Endothelial cell of umbilical vein (primary cell): ENCODE measurements around the gene ELOVL5. TPM values are rescaled to one million over a fixed set of nuclear protein-coding genes. Genes with fewer than 3 reads are reported as not detected.
A peak's percentile ranks its signal among the peaks of the same experiment; 100 is the strongest.

Experiments
- BruUV-seq: library from RNA; stranded (reverse); fragments of 400-500 nt; replicated peaks from 2 replicates; lab custom pipeline; 2021; lab: Mats Ljungman, UMichigan
- CTCF ChIA-PET: fragments of 300-600, 350-600 bp; sonication (Branson Sonifier 250); formaldehyde crosslinking; loops from one replicate; lab custom pipeline; 2021; ENCODE audit warnings: antibody characterized with exemption, inconsistent platforms; lab: Charles Lee
- POLR2A ChIA-PET: fragments of 300-600, 350-600 bp; sonication (Branson Sonifier 250); formaldehyde crosslinking; loops from one replicate; lab custom pipeline; 2021; ENCODE audit warnings: antibody characterized with exemption, inconsistent platforms; lab: Charles Lee
- DNase-seq: peaks from one replicate; pipeline ENCODE4 v3.0.0-alpha.2; 2011; ENCODE audit warnings: low read depth, low spot score
- FAIRE-seq: peaks from 2 replicates; lab custom pipeline; 2011; peaks lifted over from hg19 to GRCh38; lab: Jason Lieb, UNC
- H2AFZ ChIP-seq: 2 replicates; pipeline ENCODE4 v1.6.0; 2012; ENCODE audit warnings: low read depth, low read length, control low read depth, inconsistent platforms
- H3K27ac ChIP-seq: 2 replicates; pipeline ENCODE4 v1.5.1; 2011; ENCODE audit warnings: low read depth, mild to moderate bottlenecking, control low read depth, low read length, moderate library complexity; ENCODE audit not compliant: insufficient read depth
- H3K27me3 ChIP-seq, 2 experiments: 2 replicates each; pipeline versions ENCODE4 v1.6.0 to v1.6.1; 2011; ENCODE audit warnings: low read length in 2 of 2, mixed read lengths in 1 of 2; ENCODE audit not compliant: control insufficient read depth in 2 of 2, insufficient read depth in 2 of 2
- H3K36me3 ChIP-seq, 2 experiments: 2 replicates in 1 of 2; 3 replicates in 1 of 2; pipeline ENCODE4 v1.5.1; 2011; ENCODE audit warnings: low read length in 2 of 2, mild to moderate bottlenecking in 1 of 2, moderate library complexity in 1 of 2; ENCODE audit not compliant: control insufficient read depth in 2 of 2, insufficient read depth in 2 of 2; ENCODE audit errors: extremely low read depth in 1 of 2
- H3K4me1 ChIP-seq: 3 replicates; pipeline ENCODE4 v1.5.1; 2011; ENCODE audit warnings: mild to moderate bottlenecking, low read length; ENCODE audit not compliant: control insufficient read depth, insufficient read depth; ENCODE audit errors: extremely low read depth
- H3K4me2 ChIP-seq: 2 replicates; pipeline ENCODE4 v1.6.1; 2011; ENCODE audit warnings: low read length, control low read depth, mixed read lengths; ENCODE audit not compliant: insufficient read depth
- H3K4me3 ChIP-seq, 3 experiments: fragments of 200-600 bp in 1 of 3; sonication (generic), shearing (Covaris generic) in 1 of 3; replicated peaks in 1 of 3; 2 replicates each; pipeline ENCODE4 v1.5.1; 2011 to 2016; ENCODE audit warnings: control low read depth in 3 of 3, low read length in 3 of 3, mild to moderate bottlenecking in 2 of 3, inconsistent platforms in 1 of 3, low read depth in 1 of 3, moderate library complexity in 1 of 3; ENCODE audit not compliant: insufficient read depth in 1 of 3
- H3K79me2 ChIP-seq: 2 replicates; pipeline ENCODE4 v1.6.0; 2012; ENCODE audit warnings: low read length, inconsistent platforms; ENCODE audit not compliant: control insufficient read depth, insufficient read depth
- H3K9ac ChIP-seq: replicated peaks from 2 replicates; pipeline ENCODE3; 2011; ENCODE audit warnings: low read length, control low read depth; ENCODE audit not compliant: insufficient read depth; ENCODE audit errors: extremely low read depth
- H3K9me1 ChIP-seq: replicated peaks from 3 replicates; pipeline ENCODE4 v1.6.0; 2011; ENCODE audit warnings: mild to moderate bottlenecking, low read length; ENCODE audit not compliant: control insufficient read depth, insufficient read depth; ENCODE audit errors: extremely low read depth
- H3K9me3 ChIP-seq: replicated peaks from 2 replicates; pipeline ENCODE4 v1.5.1; 2012; ENCODE audit warnings: low read length, inconsistent platforms; ENCODE audit not compliant: control insufficient read depth, insufficient read depth
- H4K20me1 ChIP-seq: replicated peaks from 2 replicates; pipeline ENCODE3; 2011; ENCODE audit warnings: mild to moderate bottlenecking, low read length; ENCODE audit not compliant: control insufficient read depth, insufficient read depth; ENCODE audit errors: extremely low read depth
- CTCF ChIP-seq, 2 donors: IDR thresholded peaks; 1 replicate in 1 of 2; 2 replicates in 1 of 2; pipeline ENCODE4 v1.5.1; 2011; ENCODE audit warnings: low read length in 2 of 2, mild to moderate bottlenecking in 2 of 2, moderate library complexity in 2 of 2, control low read depth in 1 of 2, inconsistent platforms in 1 of 2, low read depth in 1 of 2; ENCODE audit not compliant: insufficient read depth in 1 of 2; ENCODE audit errors: extremely low read depth in 1 of 2
- EZH2 ChIP-seq: IDR thresholded peaks from 2 replicates; pipeline ENCODE4 v1.6.1; 2012; ENCODE audit warnings: borderline replicate concordance, low read depth, mild to moderate bottlenecking, moderate library complexity, low read length, inconsistent platforms; ENCODE audit not compliant: severe bottlenecking
- FOS ChIP-seq: IDR thresholded peaks from 2 replicates; pipeline ENCODE4 v1.6.1; 2011; ENCODE audit warnings: mild to moderate bottlenecking, low read length, moderate library complexity, borderline replicate concordance; ENCODE audit not compliant: insufficient read depth
- GATA2 ChIP-seq: IDR thresholded peaks from 2 replicates; pipeline ENCODE4 v1.7.0; 2011; ENCODE audit warnings: low read depth, mild to moderate bottlenecking, moderate library complexity, mixed read lengths, low read length; ENCODE audit not compliant: insufficient read length, insufficient read depth
- JUN ChIP-seq: IDR thresholded peaks from 2 replicates; pipeline ENCODE4 v1.6.1; 2011; ENCODE audit warnings: borderline replicate concordance, low read depth; ENCODE audit not compliant: insufficient read length, insufficient read depth
- MAX ChIP-seq: IDR thresholded peaks from 2 replicates; pipeline ENCODE4 v1.6.1; 2011; ENCODE audit not compliant: insufficient read depth, insufficient read length
- MYC ChIP-seq: IDR thresholded peaks from one replicate; pipeline ENCODE4 v1.6.1; 2011; ENCODE audit warnings: mild to moderate bottlenecking, low read depth, low read length
- POLR2A ChIP-seq: IDR thresholded peaks from 2 replicates; pipeline ENCODE4 v1.6.1; 2012; ENCODE audit warnings: low read depth, mild to moderate bottlenecking, control low read depth, low read length
- POLR2AphosphoS5 ChIP-seq: IDR thresholded peaks from 2 replicates; pipeline ENCODE4 v1.6.1; 2012; ENCODE audit warnings: low read depth, mild to moderate bottlenecking, control low read depth, low read length, moderate library complexity; ENCODE audit not compliant: insufficient read depth
- dilution Hi-C: fragments of 300-500 bp; cut with MboI; formaldehyde crosslinking; loops from one replicate; pipeline ENCODE4 v1.15.0; 2019; ENCODE audit warnings: low sequenced_read_pairs; ENCODE audit not compliant: extremely low pct_ligation_motif_present
- intact Hi-C: fragments of 100-400 bp; cut with micrococcal nuclease; formaldehyde crosslinking; loops from one replicate; pipeline ENCODE4 v1.10.0; 2022
- polyA plus RNA-seq, 4 experiments: library from polyadenylated mRNA; depleted of rRNA in 3 of 4; stranded (reverse) in 3 of 4; unstranded in 1 of 4; fragments of >200 nt; gene quantifications; 2 replicates each; pipeline versions ENCODE4 v1.2.1 to v1.2.3, GENCODE V29; 2011 to 2012; ENCODE audit warnings: missing spikeins in 1 of 4
- total RNA-seq: library from RNA; stranded (reverse); gene quantifications from 2 replicates; pipeline ENCODE4 v1.2.3, GENCODE V29; 2021

Gene ELOVL5
- total and polyA plus RNA-seq, 2 donors (not counting 3 experiments of a cell fraction or from before 2014, with no cell fraction given) = 85.9 to 140 TPM

- Histone ChIP-seq H2AFZ (no peak overlapping the region), H3K9me1 (peaks cover 5% of the 10 kb centered on the region), H3K4me1 (peaks cover 14% of the 10 kb centered on the region), H3K27me3 (no peaks in the 10 kb centered on the region), H3K79me2 (peaks cover 98% of the 10 kb centered on the region), H3K27ac (no peak overlapping the region), H3K9me3 (no peaks in the 10 kb centered on the region), H3K9ac (no peak overlapping the region), H3K36me3 (no peaks in the 10 kb centered on the region), H4K20me1 (peaks cover 10% of the 10 kb centered on the region), H3K4me2 (no peak overlapping the region), H3K4me3 (no peak overlapping the region)
- peak; percentile 57 for DNase-seq
- ChIA-PET CTCF (interaction anchor here (1.1 to 2.8 kb wide), 5 partner anchors 8 to 32 kb away, joined by 3 to 7 read pairs (median 7); no protein-coding TSS in a partner anchor), POLR2A (no interaction called here)
- FAIRE-seq = peak; percentile 47
- dilution Hi-C loops (no loop called here), intact Hi-C loops (no loop called here)
- no peak for TF ChIP-seq JUN
- no peak for TF ChIP-seq MYC
- TF ChIP-seq GATA2 = no peak
- no peak for TF ChIP-seq CTCF (IDR thresholded peaks at IDR 0.05; ENCODE audit: extremely low read depth in 1 of 2, insufficient read depth in 1 of 2, low read depth in 1 of 2, low read length in 2 of 2)
- TF ChIP-seq POLR2AphosphoS5 = no peak
- TF ChIP-seq FOS = no peak
- no peak for TF ChIP-seq MAX
- no peak for TF ChIP-seq EZH2
- no peak for TF ChIP-seq POLR2A
- no TSS peak for BruUV-seq
These were observed 22.3 kb downstream of the ELOVL5 start for GRCh38 chr6:53326372-53327016.
